DMS53 treated with DMSO at 0.1 percent for 48 hours (cell line): ENCODE results near the gene EVA1A.
A peak's percentile ranks its signal among the peaks of the same experiment; 100 is the strongest.

ENCODE experiments used
- DNase-seq: peaks from one replicate; lab custom pipeline; 2025; ENCODE audit not compliant: unreplicated experiment; lab: John Stamatoyannopoulos, UW

The EVA1A gene

DNA sequence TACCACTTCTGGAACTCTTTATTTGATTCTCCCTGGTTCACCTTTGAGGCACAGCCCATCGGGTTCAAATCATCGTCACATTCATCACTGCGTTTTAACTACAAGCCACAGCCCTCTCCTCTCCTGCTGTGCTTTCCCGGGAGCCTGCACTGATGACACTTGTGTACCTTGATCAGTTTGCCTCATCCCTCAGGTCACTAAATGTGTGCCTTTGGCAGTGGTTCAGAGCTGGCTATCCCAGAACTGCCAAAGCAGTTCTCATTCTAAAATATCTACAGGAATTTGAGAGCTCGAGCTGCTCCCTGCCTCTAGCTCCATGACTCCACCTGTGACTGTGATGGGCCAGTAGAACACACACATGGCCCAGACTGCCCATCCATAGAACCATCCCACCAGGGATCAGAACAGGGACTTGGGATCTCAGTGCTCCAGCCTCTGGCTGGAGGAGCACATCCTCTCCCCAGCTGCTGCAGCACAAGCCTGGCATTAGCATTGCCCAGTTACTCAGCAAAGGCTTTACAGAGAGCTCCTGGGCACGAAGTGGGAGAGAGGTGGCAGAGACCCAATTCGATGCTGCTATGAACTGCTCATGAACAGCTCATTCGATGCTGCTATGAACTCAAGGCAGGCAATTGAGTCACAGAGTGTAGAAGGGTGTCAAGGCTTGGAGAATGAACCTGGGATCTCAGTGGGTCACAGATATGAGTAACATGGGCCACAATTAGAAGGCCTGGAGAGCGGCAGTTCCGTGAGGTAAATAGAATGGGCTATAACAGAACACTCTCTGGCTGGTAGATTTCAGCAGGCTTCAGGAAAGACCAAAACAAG is 41.9 kb downstream of the EVA1A start:
- no peak for DNase-seq

DNA sequence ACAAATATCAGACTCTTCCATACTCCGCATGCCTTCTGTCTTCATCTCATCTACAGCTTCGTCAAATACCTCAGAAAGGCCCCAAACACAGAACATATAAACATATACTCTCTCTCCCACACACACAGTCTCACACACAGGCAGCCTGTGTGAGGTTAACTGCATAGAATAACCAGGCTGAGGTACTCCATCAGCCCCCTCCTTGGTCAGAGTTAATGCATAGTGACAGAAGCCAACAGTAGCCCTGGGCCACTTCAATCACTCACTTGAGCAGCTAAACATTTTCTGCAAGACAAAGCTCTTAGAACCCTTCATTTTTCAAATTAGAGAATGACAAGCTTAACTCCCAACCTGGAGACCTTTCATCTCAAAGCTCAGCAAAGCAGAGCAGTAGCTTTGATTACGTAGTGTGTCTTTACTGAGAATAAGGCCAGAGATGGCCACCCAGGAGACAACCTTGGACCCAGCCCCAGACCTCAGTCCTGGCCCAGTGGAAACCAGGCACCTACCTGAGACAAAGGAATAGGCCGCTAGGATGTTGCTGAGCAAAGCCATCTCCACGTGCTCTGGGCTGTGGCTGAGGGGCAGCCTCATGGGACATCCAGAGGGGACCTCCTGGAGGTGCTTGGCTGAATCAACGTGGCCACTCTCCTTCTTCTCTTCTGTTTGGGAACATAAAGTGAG is 43.0 kb downstream of the EVA1A start:
- no peak for DNase-seq

DNA sequence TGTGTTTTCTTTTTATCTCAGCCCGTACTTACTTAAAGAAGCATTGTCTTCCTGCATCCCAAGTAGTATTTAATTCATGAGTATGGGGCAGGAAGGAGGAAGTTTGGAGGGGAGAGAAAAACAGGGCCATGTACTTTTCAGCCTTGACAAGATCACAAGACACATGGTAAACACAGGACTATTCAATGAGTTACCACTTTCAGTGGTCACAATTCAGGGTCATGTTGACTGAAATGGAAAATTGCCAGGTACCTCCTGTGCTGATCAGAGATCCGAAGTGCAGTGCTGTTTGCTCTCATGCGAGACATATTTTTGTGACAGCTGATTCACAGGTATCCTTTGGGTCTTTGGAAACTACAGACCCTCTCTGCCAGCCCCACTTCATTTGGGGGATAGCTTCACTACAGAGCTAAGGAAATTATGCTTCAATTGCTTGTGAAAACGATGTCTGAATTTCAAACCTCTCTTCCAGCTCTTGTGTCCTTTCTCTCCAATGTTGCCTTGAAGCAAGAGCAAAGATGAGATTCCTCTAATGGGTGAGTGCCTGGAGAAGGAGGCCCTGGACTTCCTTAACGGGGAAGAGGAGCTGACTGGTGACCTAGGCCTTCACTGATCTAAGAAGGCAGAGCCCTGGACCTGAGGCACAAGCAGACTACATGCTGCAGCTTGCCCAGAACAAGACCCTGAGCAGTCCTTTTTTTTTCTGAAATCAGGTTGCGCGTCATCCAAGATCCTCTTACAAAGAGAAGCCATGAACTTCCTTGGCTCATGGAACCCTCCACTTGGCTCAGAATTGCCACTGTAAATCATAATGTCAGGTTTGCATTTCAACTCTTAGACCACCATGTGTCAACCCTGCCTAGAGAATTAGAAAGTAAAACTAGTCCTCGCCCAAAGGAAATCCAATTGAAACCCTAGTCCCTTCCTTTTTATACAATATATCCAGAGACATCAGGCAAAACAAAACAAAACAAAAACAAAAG is 44.1 kb downstream of the EVA1A start:
- peak; percentile 37 for DNase-seq

DNA sequence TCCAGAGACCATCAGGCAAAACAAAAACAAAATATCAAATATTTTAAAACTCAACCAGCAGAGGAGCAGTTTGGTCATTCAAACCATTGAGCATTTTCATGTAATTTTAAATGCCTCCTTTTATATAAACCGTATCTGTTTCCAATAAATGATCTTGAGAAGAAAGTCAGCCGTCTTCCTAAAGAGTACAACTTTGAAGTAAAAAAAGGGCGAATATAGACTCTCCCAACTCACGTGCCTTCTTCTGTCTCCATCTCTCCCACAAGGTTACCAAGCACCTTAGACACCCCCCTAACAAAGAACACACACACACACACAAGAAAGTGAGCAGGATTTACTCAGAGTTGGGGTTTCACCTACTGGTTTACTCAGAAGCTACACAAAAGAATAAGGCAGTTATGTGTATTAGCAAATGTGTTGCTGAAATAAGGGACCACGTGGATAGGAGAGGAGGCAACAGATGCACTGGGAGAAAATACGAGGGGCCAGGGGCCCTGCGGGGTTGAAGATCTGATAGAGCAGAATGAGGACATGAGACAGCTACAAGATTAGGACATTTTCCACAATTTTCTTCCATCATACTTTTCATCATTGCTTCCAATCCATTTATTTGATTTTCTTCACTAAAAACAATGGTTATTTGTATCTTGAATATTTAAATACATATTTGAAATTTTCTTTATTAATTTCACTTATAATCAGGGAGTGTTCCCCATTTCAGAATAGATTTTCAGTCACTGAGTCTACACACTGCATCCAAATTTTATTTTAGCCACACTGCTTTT is 45.0 kb downstream of the EVA1A start:
- DNase-seq, result no peak

DNA sequence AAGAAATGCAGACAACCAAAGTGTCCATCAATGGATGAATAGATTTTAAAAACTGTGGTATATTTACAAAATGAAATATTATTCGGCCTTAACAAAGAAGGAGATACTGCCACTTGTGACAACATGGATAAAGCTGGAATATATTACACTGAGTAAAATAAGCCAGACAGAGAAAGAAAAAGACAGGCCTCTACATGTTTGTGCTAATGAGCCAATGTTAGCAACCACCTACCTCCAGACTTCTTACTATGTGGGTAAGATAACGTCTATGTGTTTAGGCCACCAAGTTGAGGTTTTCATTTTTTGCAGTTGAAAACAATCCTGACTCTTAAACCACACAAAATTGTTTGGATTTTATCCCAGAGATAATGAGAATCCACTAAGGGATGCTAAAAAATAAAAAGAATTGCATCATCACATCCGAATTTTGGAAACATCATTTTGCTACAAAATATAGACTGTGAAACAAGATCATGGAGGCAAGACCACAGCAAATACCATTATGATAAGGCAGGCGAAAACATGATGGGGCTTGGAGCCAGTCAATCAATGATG is 47.0 kb downstream of the EVA1A start:
- no peak for DNase-seq

DNA sequence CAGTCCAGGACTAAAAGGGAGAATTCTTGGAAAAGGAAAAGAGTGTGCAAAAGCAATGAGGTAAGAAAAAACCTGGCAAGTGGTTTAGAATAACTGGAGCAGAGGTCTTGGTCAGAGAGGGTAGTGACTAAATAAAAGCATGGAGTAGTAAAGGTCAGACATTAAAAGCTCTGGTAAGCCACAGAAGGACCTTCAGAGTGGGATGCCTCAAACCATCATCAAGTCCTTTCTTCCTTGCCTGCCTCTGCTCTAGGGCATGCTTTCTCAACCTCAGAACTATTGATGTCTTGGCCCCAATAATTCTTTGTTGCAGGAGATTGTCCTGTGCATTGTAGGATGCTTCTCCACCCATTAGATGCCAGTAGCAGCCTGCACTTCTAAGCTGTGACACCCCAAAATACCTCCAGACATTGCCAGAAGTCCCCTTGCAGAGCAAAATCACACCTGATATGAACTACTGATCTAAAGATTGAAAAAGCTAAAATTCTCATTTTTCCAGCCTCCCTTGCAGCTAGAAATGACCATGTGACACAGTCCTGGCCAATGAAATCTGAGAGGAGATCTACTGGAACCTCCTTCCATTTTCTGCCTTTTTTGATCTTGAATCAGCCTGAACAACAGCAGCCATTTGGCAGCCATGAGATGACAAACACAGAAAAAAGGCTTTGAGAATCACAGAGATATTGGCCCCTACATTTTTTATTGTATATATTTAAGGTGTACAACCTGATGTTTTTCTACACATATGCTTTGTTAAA is 48.1 kb downstream of the EVA1A start:
- no peak for DNase-seq

DNA sequence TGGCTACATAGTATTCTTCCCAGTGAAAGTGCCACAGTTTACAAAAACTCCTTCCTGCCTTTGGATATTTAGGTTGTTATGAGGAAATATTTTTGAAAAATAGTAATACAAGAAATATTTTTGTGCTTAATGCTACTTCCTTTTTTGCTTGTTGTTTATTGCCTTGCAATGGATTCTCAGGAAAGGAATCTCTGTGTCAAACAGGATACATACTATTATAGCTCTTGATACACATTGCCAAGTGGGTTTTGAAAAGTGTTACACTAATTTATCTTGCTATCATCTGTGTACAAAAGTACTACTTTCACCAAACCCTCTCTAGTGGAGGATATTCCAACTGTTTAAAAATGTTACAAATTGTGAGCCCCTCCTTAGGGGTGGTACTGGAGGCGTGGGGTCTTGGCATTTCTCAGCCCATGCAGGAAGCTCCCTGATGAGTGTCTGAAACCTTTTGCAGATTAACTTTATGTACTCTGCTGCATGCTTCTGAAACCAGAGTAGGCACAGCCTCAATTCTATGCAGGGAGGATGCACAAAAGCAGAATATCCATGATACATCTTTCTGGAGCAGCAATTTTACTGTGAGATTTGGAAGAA is 54.5 kb downstream of the EVA1A start:
- no peak for DNase-seq

DNA sequence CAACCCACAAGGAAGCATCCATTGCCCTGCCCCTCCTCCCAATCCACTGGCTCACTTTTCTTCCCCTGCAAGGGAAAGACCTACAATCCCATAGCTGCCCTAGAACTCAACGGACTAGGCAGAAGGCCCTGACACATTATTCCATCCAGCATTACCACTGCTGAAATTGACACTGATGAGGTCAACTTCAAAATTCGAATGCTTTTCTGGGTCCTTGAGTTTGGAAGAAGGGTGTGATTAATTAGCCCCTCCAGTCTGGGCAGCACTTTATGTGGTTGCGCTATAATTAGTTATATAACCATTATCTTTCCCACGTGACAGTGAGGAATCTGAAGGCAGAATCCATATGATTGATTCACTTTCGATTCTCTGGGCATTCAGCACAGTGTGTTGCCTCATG is 55.7 kb downstream of the EVA1A start:
- DNase-seq, result no peak

DNA sequence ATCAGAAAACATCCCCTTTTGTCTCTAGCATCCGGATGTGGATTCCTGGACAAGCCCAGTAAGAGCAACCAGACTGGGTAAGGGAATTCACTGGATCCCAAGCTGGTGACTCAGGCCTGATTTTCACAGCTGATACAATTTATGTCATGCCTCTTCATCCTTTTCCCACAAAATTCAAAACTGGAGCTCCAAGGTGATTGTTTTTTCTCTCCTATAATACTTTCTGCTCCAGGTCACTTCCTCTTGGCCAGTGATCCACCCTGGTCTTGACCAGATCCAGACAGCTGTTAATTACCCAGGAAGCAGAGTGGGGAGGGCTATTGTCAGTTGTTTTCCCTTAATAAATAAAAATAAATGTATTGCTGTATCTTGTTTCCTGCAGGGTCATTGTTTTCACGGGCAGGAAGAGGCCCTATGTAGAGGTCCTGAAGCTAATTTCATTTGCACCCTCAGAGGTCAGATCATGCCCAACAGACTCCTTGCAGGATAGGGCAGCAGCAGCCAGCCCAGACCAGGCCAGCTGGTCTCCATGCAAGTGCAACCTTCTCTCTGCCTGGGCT is 57.6 kb downstream of the EVA1A start:
- no peak for DNase-seq

DNA sequence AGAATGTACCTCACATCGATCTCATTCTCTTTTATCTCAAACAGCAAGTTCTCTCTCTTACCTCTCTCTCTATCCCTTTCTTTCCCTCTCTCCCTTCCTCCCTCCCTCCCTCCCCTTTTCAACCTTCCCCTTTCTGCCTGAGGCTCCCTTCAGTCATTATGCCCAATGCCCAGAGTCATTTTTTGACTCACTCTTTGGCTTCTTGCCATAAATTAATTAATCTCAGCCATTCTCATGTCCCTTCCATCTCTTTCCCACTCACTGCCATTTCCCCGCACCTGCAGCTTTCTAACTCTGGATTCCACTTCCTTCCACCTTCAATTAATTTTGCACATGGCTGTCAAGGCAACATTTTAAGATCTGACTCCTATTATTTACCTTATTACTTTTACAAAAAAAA is 60.1 kb downstream of the EVA1A start:
- DNase-seq, result no peak

DNA sequence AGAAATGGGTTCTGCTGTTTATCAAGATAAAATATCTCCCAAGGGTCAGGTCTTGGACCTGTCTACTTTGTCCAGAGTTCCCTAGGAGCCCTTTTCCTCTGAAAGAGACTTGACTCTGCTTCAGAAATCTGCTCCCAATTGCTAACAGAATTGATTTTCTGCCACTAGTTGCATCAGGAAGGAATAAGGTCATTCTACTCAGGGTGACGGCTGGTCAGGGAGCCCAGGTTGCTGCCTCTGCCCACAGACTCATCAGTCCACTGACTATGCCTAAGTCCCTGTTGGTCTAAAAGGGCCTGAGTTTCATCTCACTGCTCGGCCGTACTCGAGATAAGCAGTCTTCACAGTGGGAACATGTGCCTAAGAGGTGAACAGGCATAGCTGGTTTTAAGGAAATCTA is 61.2 kb downstream of the EVA1A start:
- DNase-seq, result no peak

DNA sequence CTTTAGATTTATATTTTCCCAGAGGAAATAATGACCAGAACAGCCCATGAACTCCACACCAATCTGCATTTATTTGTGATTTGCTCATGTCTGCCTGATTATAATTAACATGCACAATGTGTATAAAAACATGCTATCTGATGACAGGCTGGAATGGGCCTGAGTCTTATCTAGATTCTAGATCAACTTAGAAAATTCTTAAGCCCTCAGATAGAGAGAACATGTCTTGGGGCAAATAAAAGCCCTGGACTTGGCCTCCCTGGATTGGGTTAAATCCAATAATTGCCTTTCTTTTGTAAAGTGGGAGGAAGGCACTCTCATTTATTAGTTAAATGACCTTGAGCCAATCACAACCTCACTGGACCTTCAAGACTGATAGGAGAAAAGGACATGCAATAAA is 61.8 kb downstream of the EVA1A start:
- no peak for DNase-seq

DNA sequence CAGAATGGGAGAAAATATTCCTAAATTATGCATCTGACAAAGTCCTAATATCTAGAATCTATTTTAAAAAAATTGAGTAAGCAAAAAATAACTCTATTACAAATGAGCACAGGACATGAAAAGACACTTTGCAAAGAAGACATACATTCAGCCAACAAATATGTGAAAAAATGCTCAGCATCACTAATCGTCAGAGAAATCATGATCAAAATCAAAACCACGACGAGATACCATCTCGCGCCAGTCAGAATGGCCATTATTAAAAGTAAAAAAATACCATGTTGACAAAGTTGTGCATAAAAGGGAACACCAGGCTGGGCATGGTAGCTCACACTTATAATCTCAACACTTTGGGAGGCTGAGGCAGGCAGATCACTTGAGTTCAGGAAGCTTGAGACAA is 63.5 kb downstream of the EVA1A start:
- no peak for DNase-seq

DNA sequence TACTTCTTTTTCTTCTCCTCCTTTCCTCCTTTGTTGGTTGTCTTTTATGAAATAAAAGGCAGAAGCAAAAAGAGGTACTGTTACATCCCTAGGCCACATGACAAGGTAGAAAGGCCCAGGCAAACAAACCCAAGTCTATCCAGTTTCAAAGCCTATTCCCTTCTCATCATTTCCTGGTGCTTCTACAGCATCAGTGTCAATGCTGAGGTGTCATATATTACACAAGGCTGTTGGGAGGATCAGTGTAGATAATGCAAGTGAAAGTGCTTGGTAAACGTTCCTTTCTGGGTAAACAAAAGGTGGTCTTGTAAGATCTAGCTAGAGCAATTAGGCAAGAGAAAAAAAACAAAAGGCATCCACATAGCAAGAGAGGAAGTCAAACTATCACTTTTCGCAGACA is 64.9 kb downstream of the EVA1A start:
- DNase-seq, result peak; percentile 37

DNA sequence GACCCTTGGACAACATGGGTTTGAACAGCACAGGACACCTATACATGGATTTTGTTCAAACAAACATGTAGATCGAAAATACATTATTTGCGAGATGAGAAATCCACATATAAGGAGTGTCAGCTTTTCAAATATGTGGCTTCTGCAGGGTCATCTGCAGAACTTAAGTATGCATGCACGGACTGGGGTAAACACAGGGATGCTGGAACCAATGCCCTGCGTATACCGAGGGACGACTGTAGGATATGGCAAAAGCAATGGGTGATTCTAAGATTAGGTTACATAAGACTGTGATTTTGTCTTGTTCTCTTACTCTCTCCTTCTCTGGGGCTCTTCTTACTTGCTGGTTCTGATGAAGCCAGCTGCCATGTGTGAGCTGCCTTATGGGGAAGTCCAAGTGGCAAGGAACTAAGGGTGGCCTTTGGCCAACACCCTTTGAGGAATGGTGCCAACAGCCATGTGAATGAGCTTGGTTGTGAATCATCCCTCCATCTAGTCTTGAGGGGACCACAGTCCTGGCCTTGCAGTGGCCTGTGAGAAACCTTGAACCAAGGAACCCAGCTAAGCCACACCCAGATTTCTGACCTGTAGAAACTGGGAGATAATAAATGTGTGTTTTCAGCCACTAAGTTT is 66.5 kb downstream of the EVA1A start:
- DNase-seq, result no peak

DNA sequence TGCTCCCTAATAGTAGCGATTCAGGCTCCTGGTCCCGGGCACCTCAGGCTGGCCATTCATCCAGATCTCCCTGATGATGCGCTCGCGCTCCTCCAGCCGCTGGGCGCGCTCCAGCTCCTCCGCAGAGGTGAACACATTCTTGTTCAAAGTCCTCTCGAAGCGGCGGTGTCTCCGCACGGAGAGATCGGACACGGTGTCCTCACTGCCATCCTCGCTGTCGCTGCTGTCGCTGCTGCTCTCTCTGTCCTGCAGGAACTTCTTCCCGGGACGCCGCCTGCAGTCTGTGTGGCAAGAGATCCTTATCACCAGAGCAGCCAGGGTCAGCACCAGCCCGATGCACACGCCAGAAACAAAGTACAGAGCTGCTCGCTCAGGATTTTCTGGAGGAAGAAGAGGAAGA is 67.5 kb downstream of the EVA1A start:
- DNase-seq, result no peak

DNA sequence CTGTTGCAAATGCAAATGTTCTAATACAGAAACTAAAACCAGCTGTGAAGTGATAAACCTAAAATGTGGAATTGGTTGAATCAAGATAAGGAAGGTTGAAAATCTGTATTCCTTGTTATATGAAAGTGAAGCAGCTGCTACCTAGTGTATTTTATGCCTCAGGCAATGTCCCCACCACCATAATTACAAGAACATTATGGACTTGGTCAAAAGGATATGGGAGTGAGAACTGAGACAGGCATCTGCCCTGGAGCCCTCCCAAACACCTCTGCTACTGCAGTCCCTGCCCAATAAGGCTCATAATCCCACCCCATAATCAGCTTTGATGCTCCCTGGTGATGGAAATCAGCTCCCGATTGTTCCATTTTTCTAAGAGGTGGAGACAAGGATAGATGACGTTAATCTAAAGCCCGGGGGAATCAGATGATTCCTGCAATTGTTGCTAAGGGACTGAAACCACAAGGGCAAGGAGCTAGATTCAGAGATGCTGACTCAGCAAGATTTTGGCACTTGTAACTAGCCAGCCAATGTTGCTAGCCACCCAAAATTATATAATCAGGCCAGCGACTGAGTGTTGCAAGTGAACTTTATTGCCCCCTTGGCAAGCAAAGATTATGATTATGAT is 69.5 kb downstream of the EVA1A start:
- DNase-seq, result no peak

DNA sequence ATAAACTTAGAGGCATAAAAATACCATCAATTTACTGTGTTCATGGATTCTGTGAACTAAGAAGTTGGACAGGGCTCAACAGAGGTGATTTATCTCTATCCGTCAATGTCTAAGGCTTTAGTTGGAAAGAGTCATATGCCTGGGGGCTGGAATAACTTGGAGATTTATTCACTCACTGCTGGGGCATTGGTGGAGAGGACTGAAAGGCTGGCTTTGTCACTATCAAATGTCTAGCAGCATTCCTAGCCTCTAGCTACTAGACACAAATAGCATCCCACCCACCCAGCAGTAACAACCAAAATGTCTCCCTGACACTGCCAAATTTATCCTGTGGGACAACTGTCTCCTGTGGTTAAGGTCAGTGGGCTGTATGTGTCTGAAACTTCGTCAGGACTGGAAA is 71.0 kb downstream of the EVA1A start:
- no peak for DNase-seq
